K562 (cell line): Measurements from ENCODE around the gene RIN3. TPM values are rescaled to one million over a fixed set of nuclear protein-coding genes. Genes with fewer than 3 reads are reported as not detected.

Experiments used
- ATAC-seq: fragments of 200-7000 bp; cut with Tn5 transposase; 3 replicates; pipeline ENCODE4 v1.9.1; 2020; ENCODE audit warnings: moderate library complexity
- BruUV-seq: library from RNA; stranded (reverse); fragments of 400-500 nt; replicated peaks from 2 replicates; lab custom pipeline; 2021; lab: Mats Ljungman, UMichigan
- CTCF ChIA-PET: fragments of 300-600 bp; formaldehyde crosslinking; extraction: SDS; loops from one replicate; lab custom pipeline; 2021; ENCODE audit warnings: low intra/inter-chr PET ratio; lab: Yijun Ruan, JAX
- POLR2A ChIA-PET: fragments of 300-600, 350-650 bp; sonication (Branson Sonifier 250); formaldehyde crosslinking; extraction: SDS; loops from one replicate; lab custom pipeline; 2021; ENCODE audit warnings: antibody characterized with exemption, inconsistent platforms; lab: Yijun Ruan, JAX
- DNase-seq, 4 experiments: peaks; one replicate each; pipeline versions ENCODE4 v3.0.0 to v3.0.0-alpha.2; 2011 to 2018; ENCODE audit warnings: low spot score in 3 of 4, mixed read lengths in 3 of 4; ENCODE audit errors: extremely low read depth in 1 of 4
- FAIRE-seq: peaks from 2 replicates; lab custom pipeline; 2011; peaks lifted over from hg19 to GRCh38; lab: Jason Lieb, UNC
- H2AFZ ChIP-seq: 2 replicates; pipeline ENCODE4 v1.6.0; 2011; ENCODE audit warnings: low read depth, low read length, control low read depth, inconsistent platforms
- H3K27ac ChIP-seq: fragments of 200-600 bp; 3 replicates; pipeline ENCODE4 v1.8.0; 2011; ENCODE audit warnings: low read depth, mild to moderate bottlenecking, control low read depth, inconsistent platforms, low read length, moderate library complexity, mixed read lengths; ENCODE audit errors: extremely low read depth
- H3K27me3 ChIP-seq, 2 experiments: fragments of 300-600 bp in 1 of 2; 2 replicates in 1 of 2; 3 replicates in 1 of 2; pipeline versions ENCODE4 v1.6.0 to v1.8.0; 2011; ENCODE audit warnings: inconsistent platforms in 2 of 2, low read length in 2 of 2, mild to moderate bottlenecking in 1 of 2, mixed read lengths in 1 of 2, moderate library complexity in 1 of 2; ENCODE audit not compliant: control insufficient read depth in 2 of 2, insufficient read depth in 2 of 2
- H3K36me3 ChIP-seq: fragments of 300-600 bp; 3 replicates; pipeline ENCODE4 v1.8.0; 2011; ENCODE audit warnings: mild to moderate bottlenecking, low read length, inconsistent platforms; ENCODE audit not compliant: control insufficient read depth, insufficient read depth
- H3K4me1 ChIP-seq, 2 experiments: fragments of 200-600 bp in 1 of 2; replicated peaks in 1 of 2; 2 replicates in 1 of 2; 3 replicates in 1 of 2; pipeline versions ENCODE4 v1.5.1 to v1.8.0; 2011; ENCODE audit warnings: inconsistent platforms in 2 of 2, low read length in 2 of 2, mild to moderate bottlenecking in 1 of 2, mixed read lengths in 1 of 2, moderate library complexity in 1 of 2; ENCODE audit not compliant: control insufficient read depth in 2 of 2, insufficient read depth in 2 of 2
- H3K4me2 ChIP-seq: 2 replicates; pipeline ENCODE4 v1.6.1; 2011; ENCODE audit warnings: low read length, control low read depth, inconsistent platforms, mixed read lengths; ENCODE audit not compliant: insufficient read depth
- H3K4me3 ChIP-seq: fragments of 200-600 bp; sonication (generic), shearing (Covaris generic); 2 replicates; pipeline ENCODE4 v1.5.1; 2016; ENCODE audit warnings: control low read depth, inconsistent platforms
- H3K79me2 ChIP-seq: fragments of 200-600 bp; 3 replicates; pipeline ENCODE4 v1.8.0; 2011; ENCODE audit warnings: low read length, inconsistent platforms; ENCODE audit not compliant: control insufficient read depth, insufficient read depth
- H3K9ac ChIP-seq, 2 experiments: 2 replicates each; pipeline versions ENCODE4 v1.6.0 to v1.6.1; 2011; ENCODE audit warnings: low read depth in 2 of 2, low read length in 2 of 2, control low read depth in 1 of 2, inconsistent platforms in 1 of 2, mild to moderate bottlenecking in 1 of 2, mixed read lengths in 1 of 2; ENCODE audit not compliant: insufficient read depth in 1 of 2
- H3K9me1 ChIP-seq: one replicate; pipeline ENCODE4 v1.6.0; 2011; ENCODE audit warnings: inconsistent platforms, mild to moderate bottlenecking, low read length, moderate library complexity; ENCODE audit not compliant: control insufficient read depth, insufficient read depth
- H3K9me3 ChIP-seq: replicated peaks from 2 replicates; pipeline ENCODE4 v1.5.1; 2011; ENCODE audit warnings: low read depth, low read length, inconsistent platforms; ENCODE audit not compliant: control insufficient read depth, insufficient read depth
- H4K20me1 ChIP-seq: replicated peaks from 2 replicates; pipeline ENCODE4 v1.6.1; 2011; ENCODE audit warnings: low read length, inconsistent platforms, mixed read lengths; ENCODE audit not compliant: control insufficient read depth, insufficient read depth
- GATAD2A ChIP-seq: fragments of 450-650 bp; IDR thresholded peaks from 2 replicates; pipeline ENCODE4 v1.6.1; 2017
- NELFE ChIP-seq: IDR thresholded peaks from 2 replicates; pipeline ENCODE4 v1.6.1; 2011; ENCODE audit warnings: mild to moderate bottlenecking; ENCODE audit not compliant: insufficient read depth, insufficient read length
- PCBP2 ChIP-seq: fragments of 200-400 bp; formaldehyde crosslinking; IDR thresholded peaks from 2 replicates; pipeline ENCODE4 v1.6.1; 2018; ENCODE audit warnings: low read length, low read depth, mild to moderate bottlenecking, moderate library complexity; ENCODE audit not compliant: poor library complexity, severe bottlenecking
- TAL1 ChIP-seq: fragments of 450-650 bp; IDR thresholded peaks from 2 replicates; pipeline ENCODE4 v1.6.1; 2016; ENCODE audit warnings: mild to moderate bottlenecking
- ZNF124 ChIP-seq: sonication (generic); formaldehyde crosslinking; IDR thresholded peaks from 2 replicates; pipeline ENCODE4 v1.8.1; 2022; ENCODE audit warnings: missing genetic modification reagents
- WGBS: fragments of 100-300 bp; shearing (Covaris generic); methylation state at CpG from one replicate; pipeline ENCODE4 v1.1.6; 2016; ENCODE audit warnings: low coverage, mixed read lengths; ENCODE audit not compliant: insufficient coverage; ENCODE audit errors: missing lambda C conversion rate; 5-methylcytosine and 5-hydroxymethylcytosine counted together
- in situ Hi-C: fragments of 300-500 bp; cut with MboI; formaldehyde crosslinking; loops from 4 replicates; pipeline ENCODE4 v1.15.0; 2018; ENCODE audit warnings: inconsistent platforms, mixed read lengths
- intact Hi-C: fragments of 100-400 bp; cut with micrococcal nuclease; formaldehyde crosslinking; loops from 2 replicates; pipeline ENCODE4 v1.14.2; 2022
- polyA plus RNA-seq, 8 experiments: library from polyadenylated mRNA; depleted of rRNA in 4 of 8; stranded (reverse) in 5 of 8; unstranded in 3 of 8; fragments of >200 nt; fragmentation: Nextera tagmentation in 2 of 8; fragmentation: Illumina TruSeq in 1 of 8; extraction: Ambion mirVana in 2 of 8; extraction: Trizol in 1 of 8; gene quantifications; 2 replicates each; pipeline versions ENCODE4 v1.2.1 to v1.2.3, GENCODE V29; 2011 to 2014; ENCODE audit warnings: inconsistent platforms in 1 of 8, missing spikeins in 1 of 8
- total RNA-seq, 7 experiments: library from RNA; depleted of rRNA in 6 of 7; stranded (reverse); fragments of >200 nt in 6 of 7; fragmentation: Illumina TruSeq in 2 of 7; extraction: Trizol in 2 of 7; gene quantifications; 2 replicates each; pipeline versions ENCODE4 v1.2.1 to v1.2.3, GENCODE V29; 2011 to 2021; ENCODE audit warnings: low replicate concordance in 1 of 7
- TF ChIP-seq, protein P1 (sequence below): fragments of 450-650 bp; IDR thresholded peaks from one replicate; pipeline ENCODE4 v1.6.1; 2018; ENCODE audit warnings: mild to moderate bottlenecking, moderate library complexity; ENCODE audit not compliant: partially characterized antibody
- TF ChIP-seq, protein P2 (sequence below): fragments of 450-650 bp; IDR thresholded peaks from 2 replicates; pipeline ENCODE4 v1.6.1; 2017; ENCODE audit warnings: antibody characterized with exemption, mild to moderate bottlenecking
- TF ChIP-seq, protein P3 (sequence below): sonication (generic); formaldehyde crosslinking; IDR thresholded peaks from 2 replicates; pipeline ENCODE4 v1.8.0; 2023; ENCODE audit warnings: mild to moderate bottlenecking, missing genetic modification reagents

Gene RIN3
- total and polyA plus RNA-seq, 9 of the 15 experiments (the other 6 are each of a cell fraction or from before 2014, with no cell fraction given): 0.01 to 0.49 (median 0.08) TPM; not detected in 5

DNA sequence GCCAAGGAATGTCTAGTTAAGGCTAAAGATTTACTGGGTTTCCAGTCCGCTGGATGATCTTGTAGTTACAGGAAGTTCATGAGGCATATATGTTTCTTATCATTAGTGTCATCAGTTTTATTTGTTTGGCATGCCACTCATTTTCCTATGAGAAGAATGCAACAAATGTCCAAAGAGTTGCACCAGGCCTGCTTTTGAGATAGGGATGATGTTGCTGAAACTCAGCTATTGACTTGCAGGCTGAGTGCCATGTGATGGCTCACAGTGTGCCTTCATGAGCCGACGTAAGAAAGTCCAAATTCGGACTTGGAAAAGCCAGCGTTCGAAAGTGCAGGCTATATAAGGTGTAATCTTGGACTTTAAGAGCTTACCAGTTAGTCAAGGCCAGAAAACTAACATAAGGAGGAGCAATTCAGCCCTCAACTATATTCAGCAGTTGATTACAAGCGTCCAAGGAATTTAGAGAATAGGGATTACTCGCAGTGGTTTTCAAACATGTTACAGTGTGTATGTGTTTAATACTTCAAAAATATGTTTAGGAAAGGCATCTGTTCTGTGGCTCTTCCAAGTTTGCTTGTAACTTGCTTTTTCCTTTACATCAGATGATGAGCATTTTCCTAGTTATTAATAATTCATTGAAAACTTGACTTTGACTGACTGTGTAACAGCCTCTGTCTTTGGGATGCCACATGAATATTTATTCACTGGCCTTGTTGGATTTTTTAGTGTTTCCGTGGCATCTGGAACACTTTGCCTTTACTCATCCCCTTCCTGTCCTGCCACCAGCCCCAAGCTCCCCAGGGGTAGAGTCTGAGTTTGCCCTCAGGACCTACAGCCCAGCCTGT lies 133.6 kb downstream of the RIN3 start:
- DNase-seq (no peak), FAIRE-seq (no peak)
- POLR2A ChIA-PET: no interaction called here

More for the DNA sequence above, 133.6 kb downstream of the RIN3 start:
- no peak overlapping the region for H3K27ac ChIP-seq
- H3K4me1 ChIP-seq: peaks cover 0 to 3% of the 10 kb centered on the region in 2 experiments; a peak in 2 of 5 replicates
- no peaks in the 10 kb centered on the region for H3K9me1 ChIP-seq
- H3K4me3 ChIP-seq: no peak overlapping the region
- H3K4me2 ChIP-seq: no peak overlapping the region
- CTCF ChIA-PET: no interaction called here
- no peak for ATAC-seq
- no peaks in the 10 kb centered on the region for H3K79me2 ChIP-seq
- H3K9me3 ChIP-seq: no peaks in the 10 kb centered on the region
- no peaks in the 10 kb centered on the region for H3K36me3 ChIP-seq
- 13% methylated on average over 6 of the region's 9 CpGs for WGBS
- no peak overlapping the region for H3K9ac ChIP-seq
- in situ Hi-C loops: no loop called here
- TF ChIP-seq, protein P1, sequence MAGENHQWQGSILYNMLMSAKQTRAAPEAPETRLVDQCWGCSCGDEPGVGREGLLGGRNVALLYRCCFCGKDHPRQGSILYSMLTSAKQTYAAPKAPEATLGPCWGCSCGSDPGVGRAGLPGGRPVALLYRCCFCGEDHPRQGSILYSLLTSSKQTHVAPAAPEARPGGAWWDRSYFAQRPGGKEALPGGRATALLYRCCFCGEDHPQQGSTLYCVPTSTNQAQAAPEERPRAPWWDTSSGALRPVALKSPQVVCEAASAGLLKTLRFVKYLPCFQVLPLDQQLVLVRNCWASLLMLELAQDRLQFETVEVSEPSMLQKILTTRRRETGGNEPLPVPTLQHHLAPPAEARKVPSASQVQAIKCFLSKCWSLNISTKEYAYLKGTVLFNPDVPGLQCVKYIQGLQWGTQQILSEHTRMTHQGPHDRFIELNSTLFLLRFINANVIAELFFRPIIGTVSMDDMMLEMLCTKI: no peak
- TF ChIP-seq, protein P2, sequence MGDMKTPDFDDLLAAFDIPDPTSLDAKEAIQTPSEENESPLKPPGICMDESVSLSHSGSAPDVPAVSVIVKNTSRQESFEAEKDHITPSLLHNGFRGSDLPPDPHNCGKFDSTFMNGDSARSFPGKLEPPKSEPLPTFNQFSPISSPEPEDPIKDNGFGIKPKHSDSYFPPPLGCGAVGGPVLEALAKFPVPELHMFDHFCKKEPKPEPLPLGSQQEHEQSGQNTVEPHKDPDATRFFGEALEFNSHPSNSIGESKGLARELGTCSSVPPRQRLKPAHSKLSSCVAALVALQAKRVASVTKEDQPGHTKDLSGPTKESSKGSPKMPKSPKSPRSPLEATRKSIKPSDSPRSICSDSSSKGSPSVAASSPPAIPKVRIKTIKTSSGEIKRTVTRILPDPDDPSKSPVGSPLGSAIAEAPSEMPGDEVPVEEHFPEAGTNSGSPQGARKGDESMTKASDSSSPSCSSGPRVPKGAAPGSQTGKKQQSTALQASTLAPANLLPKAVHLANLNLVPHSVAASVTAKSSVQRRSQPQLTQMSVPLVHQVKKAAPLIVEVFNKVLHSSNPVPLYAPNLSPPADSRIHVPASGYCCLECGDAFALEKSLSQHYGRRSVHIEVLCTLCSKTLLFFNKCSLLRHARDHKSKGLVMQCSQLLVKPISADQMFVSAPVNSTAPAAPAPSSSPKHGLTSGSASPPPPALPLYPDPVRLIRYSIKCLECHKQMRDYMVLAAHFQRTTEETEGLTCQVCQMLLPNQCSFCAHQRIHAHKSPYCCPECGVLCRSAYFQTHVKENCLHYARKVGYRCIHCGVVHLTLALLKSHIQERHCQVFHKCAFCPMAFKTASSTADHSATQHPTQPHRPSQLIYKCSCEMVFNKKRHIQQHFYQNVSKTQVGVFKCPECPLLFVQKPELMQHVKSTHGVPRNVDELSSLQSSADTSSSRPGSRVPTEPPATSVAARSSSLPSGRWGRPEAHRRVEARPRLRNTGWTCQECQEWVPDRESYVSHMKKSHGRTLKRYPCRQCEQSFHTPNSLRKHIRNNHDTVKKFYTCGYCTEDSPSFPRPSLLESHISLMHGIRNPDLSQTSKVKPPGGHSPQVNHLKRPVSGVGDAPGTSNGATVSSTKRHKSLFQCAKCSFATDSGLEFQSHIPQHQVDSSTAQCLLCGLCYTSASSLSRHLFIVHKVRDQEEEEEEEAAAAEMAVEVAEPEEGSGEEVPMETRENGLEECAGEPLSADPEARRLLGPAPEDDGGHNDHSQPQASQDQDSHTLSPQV: no peak
- no peak for TF ChIP-seq NELFE
- no peak for TF ChIP-seq TAL1
- no peak for TF ChIP-seq GATAD2A
- TF ChIP-seq ZNF124: no peak
- no peak for TF ChIP-seq PCBP2
- TF ChIP-seq, protein P3, sequence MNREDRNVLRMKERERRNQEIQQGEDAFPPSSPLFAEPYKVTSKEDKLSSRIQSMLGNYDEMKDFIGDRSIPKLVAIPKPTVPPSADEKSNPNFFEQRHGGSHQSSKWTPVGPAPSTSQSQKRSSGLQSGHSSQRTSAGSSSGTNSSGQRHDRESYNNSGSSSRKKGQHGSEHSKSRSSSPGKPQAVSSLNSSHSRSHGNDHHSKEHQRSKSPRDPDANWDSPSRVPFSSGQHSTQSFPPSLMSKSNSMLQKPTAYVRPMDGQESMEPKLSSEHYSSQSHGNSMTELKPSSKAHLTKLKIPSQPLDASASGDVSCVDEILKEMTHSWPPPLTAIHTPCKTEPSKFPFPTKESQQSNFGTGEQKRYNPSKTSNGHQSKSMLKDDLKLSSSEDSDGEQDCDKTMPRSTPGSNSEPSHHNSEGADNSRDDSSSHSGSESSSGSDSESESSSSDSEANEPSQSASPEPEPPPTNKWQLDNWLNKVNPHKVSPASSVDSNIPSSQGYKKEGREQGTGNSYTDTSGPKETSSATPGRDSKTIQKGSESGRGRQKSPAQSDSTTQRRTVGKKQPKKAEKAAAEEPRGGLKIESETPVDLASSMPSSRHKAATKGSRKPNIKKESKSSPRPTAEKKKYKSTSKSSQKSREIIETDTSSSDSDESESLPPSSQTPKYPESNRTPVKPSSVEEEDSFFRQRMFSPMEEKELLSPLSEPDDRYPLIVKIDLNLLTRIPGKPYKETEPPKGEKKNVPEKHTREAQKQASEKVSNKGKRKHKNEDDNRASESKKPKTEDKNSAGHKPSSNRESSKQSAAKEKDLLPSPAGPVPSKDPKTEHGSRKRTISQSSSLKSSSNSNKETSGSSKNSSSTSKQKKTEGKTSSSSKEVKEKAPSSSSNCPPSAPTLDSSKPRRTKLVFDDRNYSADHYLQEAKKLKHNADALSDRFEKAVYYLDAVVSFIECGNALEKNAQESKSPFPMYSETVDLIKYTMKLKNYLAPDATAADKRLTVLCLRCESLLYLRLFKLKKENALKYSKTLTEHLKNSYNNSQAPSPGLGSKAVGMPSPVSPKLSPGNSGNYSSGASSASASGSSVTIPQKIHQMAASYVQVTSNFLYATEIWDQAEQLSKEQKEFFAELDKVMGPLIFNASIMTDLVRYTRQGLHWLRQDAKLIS: no peak
- H2AFZ ChIP-seq: no peak overlapping the region
- peaks cover 0 to 35% of the 10 kb centered on the region in 2 experiments; a peak in 2 of 5 replicates for H3K27me3 ChIP-seq
- BruUV-seq: no TSS peak
- intact Hi-C loops: no loop called here
- no peaks in the 10 kb centered on the region for H4K20me1 ChIP-seq
